ENCODE results near the gene CLIC4. TPM values are rescaled to one million over a fixed set of nuclear protein-coding genes. Genes with fewer than 3 reads are reported as not detected.

Gene CLIC4
- total RNA-seq, 2 donors from 2014 or later, result 77.2 to 124 TPM

DNA sequence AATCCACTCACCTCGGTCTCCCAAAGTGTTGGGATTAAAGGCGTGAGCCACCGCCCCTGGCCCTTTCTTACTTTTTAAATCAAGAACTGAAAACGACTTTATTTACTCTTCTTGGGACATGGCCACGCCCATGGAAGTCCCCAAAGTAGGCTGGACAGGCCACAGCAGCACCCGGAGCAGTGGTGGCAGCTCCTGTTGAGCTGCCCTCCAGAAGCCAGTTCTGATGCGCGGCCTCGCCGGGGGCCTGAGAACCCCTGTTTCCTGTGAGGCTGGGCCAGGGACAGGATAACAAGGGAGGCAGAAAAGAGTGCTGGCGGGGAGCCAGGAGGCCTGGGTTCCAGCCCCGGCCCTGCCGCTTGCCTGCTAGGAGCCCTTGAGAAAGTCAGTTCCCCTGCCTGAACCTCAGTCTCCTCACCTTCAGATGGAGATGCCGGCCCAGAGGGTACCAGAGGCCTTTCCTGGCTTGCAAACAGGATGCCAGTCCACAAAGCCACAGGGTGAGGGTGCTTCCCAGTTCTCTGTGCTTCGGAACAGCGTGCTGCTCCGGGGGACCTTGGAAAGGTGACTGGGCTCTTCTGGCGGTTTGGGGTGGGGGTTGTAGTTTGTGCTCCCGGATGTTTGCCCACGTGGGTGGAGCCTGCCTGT lies 125.4 kb downstream of the CLIC4 start:
- Histone ChIP-seq H3K27me3 (replicated peaks; ENCODE audit: insufficient read depth) (no peaks in the 10 kb centered on the region), H3K27ac (no peak overlapping the region), H3K4me1 (replicated peaks) (no peaks in the 10 kb centered on the region), H3K4me3 (no peak overlapping the region), H3K9me3 (no peaks in the 10 kb centered on the region), H3K36me3 (no peaks in the 10 kb centered on the region)
- DNase-seq (ENCODE audit: low spot score), result no peak
- TF ChIP-seq, protein P1, sequence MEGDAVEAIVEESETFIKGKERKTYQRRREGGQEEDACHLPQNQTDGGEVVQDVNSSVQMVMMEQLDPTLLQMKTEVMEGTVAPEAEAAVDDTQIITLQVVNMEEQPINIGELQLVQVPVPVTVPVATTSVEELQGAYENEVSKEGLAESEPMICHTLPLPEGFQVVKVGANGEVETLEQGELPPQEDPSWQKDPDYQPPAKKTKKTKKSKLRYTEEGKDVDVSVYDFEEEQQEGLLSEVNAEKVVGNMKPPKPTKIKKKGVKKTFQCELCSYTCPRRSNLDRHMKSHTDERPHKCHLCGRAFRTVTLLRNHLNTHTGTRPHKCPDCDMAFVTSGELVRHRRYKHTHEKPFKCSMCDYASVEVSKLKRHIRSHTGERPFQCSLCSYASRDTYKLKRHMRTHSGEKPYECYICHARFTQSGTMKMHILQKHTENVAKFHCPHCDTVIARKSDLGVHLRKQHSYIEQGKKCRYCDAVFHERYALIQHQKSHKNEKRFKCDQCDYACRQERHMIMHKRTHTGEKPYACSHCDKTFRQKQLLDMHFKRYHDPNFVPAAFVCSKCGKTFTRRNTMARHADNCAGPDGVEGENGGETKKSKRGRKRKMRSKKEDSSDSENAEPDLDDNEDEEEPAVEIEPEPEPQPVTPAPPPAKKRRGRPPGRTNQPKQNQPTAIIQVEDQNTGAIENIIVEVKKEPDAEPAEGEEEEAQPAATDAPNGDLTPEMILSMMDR (IDR thresholded peaks at IDR 0.05), result no peak
- TF ChIP-seq POLR2A (IDR thresholded peaks at IDR 0.05) (no peak), POLR2AphosphoS5 (IDR thresholded peaks at IDR 0.05) (no peak)
- 58% methylated on average over 20 of the region's 20 CpGs for WGBS
- intact Hi-C loops (cut with DNase I), result no loop called here

DNA sequence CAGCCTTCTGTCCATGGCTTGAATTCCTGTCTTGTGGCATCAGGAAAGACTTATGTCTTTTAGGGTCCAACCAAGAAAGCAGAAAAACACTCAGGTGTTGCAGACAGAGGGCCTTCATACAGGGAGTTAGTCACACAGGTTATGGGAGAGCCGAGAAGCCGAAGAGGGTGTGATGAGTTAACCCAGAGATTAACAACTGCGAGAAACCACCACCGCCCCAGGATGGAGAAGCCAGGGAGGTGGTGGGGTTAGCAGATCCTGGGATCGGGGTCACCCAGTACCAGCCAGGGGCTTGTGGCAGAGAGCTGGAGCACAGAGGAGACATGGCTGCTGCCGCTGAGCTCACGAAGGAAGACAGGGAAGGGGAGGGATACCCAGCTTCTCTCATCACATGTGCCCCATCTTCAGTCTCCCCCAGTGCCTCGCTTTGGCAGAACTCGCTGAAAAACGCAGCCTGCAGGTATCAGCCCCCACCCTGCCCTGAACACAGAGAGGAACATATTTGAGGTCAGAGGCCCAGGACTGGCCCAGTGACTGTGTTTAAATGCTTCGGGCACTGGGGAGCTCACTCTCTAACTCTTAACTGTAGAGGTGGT lies 126.2 kb downstream of the CLIC4 start:
- TF ChIP-seq, protein P1 (IDR thresholded peaks at IDR 0.05), result no peak
- TF ChIP-seq POLR2A (IDR thresholded peaks at IDR 0.05) (no peak), POLR2AphosphoS5 (IDR thresholded peaks at IDR 0.05) (no peak)
- 89% methylated on average over 11 of the region's 11 CpGs for WGBS
- Histone ChIP-seq H3K27ac (no peak overlapping the region), H3K4me1 (replicated peaks) (no peaks in the 10 kb centered on the region), H3K4me3 (no peak overlapping the region), H3K27me3 (replicated peaks; ENCODE audit: insufficient read depth) (no peaks in the 10 kb centered on the region), H3K9me3 (no peaks in the 10 kb centered on the region), H3K36me3 (no peaks in the 10 kb centered on the region)
- intact Hi-C loops (cut with DNase I), result no loop called here
- no peak for DNase-seq (ENCODE audit: low spot score)

DNA sequence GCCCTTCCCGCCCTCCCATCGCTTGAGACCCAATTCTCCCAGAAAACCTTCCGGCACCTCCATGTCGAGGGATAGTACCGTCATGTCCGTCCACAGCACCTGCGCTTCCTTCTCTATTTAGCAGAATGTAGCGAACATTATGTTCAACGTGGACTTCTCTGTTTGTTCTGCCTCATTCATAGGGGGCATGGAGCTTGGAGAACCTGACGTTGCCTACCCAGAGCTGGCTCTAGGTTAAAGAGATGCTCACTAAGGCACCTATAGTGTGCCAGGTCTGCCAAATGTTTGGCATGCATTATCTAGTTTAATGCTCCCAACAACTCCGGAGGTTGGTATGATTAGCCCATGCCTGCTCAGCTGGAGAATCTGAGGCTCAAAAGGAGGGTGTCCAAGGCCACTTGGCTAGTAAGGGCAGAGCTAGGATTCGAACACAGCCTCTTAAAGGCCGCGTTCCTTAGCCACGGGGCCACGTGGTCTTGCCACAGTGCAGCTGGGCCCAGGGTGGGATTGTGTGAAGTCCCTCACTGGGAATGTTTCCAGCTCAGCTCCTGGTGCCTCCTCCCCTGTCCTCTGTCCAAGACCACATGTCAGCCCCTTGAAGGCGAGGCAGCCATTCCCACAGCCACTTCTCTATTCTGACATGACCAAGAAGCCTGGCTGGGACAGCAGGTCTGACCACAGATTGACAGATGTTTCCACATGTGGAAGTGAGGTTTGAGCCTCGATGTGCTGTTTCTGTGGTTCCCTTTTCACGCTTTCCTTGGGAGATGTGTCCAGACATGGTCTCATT lies 127.0 kb downstream of the CLIC4 start:
- Histone ChIP-seq H3K27ac (no peak overlapping the region), H3K4me1 (replicated peaks) (no peaks in the 10 kb centered on the region), H3K36me3 (no peaks in the 10 kb centered on the region), H3K9me3 (no peaks in the 10 kb centered on the region), H3K27me3 (replicated peaks; ENCODE audit: insufficient read depth) (no peaks in the 10 kb centered on the region), H3K4me3 (no peak overlapping the region)
- WGBS, result 82% methylated on average over 19 of the region's 19 CpGs
- intact Hi-C loops (cut with DNase I), result no loop called here
- DNase-seq (ENCODE audit: low spot score), result no peak
- no peak for TF ChIP-seq POLR2A (IDR thresholded peaks at IDR 0.05)
- TF ChIP-seq POLR2AphosphoS5 (IDR thresholded peaks at IDR 0.05), result no peak
- TF ChIP-seq, protein P1 (IDR thresholded peaks at IDR 0.05), result no peak

DNA sequence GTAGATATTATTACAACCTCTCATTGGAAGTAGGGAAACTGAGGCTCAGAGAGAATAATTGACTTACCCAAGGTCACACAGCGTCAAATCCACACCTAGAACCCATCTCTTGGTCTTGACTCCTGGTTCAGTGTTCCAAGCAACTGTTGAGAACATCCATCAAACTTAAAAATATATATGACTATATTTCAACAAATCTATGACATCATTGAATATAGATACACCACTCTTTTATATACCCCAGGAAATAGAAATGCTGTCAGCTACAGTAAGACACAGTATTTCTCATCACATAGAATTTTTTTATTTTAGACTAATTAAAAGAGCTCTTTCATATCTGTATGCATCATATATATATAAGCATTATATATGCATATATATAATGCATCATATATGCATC lies 127.9 kb downstream of the CLIC4 start:
- H3K9me3 ChIP-seq, result no peaks in the 10 kb centered on the region
- H3K4me3 ChIP-seq, result no peak overlapping the region
- 97% methylated on average over 1 of the region's 1 CpG for WGBS
- no peak for TF ChIP-seq POLR2AphosphoS5 (IDR thresholded peaks at IDR 0.05)
- TF ChIP-seq, protein P1 (IDR thresholded peaks at IDR 0.05), result no peak
- no peak for TF ChIP-seq POLR2A (IDR thresholded peaks at IDR 0.05)
- no peaks in the 10 kb centered on the region for H3K4me1 ChIP-seq (replicated peaks)
- intact Hi-C loops (cut with DNase I), result no loop called here
- no peak for DNase-seq (ENCODE audit: low spot score)
- no peak overlapping the region for H3K27ac ChIP-seq
- H3K27me3 ChIP-seq (replicated peaks; ENCODE audit: insufficient read depth), result no peaks in the 10 kb centered on the region
- no peaks in the 10 kb centered on the region for H3K36me3 ChIP-seq
